Activated CD8-positive, alpha-beta memory T cell treated with anti-CD3 and anti-CD28 coated beads, Interleukin-2, amount 50 U/mL, for 24 hours (primary cell): ENCODE data around the gene SLC24A3.

Experiments used
- DNase-seq: peaks from one replicate; pipeline ENCODE4 v3.0.0-alpha.2; 2020; ENCODE audit errors: extremely low read depth

SLC24A3 gene

DNA sequence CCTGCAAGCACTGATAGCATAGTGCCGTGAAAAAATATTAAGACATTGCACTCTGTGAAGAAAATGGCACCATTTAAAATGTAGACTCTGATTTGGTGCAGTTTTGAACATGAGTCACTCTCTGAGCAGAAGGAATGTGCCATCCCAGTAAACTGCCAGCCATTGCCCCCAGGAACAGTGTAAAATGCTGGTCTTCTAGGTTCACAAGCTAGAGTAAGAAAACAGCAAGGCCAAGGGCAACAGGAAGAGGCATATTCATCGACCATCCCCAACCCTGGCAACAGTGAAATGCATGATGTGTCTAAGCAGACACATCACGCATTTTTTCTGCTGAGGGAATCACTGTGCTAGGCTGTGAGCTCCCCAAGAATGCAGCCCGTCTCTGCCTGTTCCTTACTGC, 382.5 kb downstream of the SLC24A3 start:
- DNase-seq = no peak

DNA sequence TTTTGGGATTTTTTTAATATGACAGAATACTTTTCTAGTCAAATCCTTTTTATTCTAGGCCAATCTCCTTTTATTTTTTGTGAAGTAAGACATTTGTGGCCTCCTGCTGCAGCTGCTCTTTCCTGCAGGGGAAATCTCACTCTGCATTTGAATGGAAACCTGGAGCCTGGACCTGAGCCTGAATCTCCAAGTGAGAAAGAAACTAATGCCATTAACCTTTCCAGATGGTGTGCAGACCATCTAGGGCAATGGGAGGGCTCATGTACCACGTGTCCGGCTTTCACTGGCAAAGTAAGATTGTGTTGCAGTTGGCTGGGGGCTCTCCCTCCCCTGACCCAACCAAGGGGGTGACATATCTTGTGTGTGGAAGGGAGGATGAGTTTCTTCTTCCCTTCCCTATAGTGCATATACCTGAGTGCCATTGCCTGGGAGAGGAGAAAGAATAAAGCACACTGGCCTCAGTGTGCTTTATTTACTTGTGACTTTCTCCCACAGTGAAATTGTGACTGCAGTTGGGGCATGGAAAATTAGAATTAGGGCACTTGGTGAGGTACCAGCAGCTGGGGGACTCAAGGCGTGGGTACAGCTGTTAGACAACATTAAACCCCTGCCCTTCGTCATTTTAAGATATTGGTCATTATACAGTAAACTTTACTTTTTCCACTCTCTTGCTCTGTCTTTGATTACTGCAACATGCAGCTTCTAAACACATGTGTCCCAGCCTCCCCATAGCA, 385.8 kb downstream of the SLC24A3 start:
- no peak for DNase-seq

DNA sequence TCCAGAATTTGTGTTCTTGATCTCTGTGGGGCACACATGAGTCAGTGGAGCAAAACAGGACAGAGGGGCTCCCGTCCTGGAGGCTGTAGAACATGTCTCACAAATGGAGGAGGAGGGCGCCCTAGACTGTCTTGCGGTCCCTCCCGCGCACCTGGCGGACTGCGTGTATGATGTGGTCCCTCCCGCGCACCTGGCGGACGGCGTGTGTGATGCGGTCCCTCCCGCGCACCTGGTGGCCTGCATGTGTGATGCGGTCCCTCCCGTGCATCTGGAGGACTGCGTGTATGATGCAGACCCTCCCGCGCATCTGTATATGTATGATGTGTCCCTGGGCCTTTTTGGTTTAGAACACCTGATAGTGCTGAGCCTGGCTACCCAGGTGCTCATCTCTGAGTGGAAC, 386.8 kb downstream of the SLC24A3 start:
- no peak for DNase-seq

DNA sequence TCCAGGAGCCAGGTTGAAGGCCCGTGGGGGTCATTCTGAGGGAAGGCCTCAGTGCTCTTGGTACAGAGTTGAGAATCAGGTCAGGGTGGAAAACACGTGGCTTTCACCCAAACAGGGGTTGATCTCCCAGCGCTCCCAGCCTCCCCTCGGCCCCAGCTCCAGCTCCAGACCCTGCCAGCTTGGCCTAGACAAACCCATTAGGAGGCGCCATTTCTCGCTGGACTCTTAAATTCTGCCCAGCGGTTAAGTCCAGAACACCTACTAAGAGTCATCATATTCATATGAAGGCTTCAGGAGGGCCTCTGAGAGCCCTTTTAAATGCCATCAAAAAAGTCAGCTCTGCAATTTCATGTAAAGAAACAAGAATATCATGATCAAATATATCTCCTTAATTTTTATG, 387.6 kb downstream of the SLC24A3 start:
- DNase-seq = no peak

DNA sequence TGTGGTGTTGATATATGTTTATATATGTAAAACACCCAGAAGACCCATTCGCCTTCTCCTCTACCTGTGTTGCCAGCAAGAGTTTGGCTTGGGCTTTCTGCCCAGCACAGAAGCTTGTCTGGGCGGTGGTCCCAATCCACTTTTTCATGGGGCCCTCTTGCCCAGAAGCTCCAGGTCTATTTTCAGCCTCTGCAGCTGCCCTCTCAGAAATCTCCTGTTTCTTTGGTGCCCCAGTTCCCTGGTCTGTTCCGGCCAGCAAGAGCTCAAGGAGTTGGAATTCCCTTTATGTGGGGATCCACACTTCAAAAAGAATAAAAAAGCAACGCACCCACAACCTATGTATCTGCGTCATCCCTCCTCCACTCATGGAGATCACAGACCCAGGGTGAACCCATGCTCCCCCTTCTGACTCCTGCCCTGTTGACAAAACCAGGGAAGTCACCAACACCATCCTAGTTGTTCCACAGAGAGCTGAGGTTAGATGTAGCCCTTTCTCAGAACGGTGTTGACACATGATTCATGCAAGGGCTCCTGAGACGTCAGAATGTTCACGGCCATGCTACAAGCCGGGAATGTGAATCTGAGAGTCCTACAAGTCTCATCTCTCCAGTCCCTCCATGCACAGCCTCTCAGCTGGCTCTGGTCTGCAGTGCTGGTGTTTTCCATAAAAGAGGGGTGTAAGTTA, 388.8 kb downstream of the SLC24A3 start:
- DNase-seq = no peak

DNA sequence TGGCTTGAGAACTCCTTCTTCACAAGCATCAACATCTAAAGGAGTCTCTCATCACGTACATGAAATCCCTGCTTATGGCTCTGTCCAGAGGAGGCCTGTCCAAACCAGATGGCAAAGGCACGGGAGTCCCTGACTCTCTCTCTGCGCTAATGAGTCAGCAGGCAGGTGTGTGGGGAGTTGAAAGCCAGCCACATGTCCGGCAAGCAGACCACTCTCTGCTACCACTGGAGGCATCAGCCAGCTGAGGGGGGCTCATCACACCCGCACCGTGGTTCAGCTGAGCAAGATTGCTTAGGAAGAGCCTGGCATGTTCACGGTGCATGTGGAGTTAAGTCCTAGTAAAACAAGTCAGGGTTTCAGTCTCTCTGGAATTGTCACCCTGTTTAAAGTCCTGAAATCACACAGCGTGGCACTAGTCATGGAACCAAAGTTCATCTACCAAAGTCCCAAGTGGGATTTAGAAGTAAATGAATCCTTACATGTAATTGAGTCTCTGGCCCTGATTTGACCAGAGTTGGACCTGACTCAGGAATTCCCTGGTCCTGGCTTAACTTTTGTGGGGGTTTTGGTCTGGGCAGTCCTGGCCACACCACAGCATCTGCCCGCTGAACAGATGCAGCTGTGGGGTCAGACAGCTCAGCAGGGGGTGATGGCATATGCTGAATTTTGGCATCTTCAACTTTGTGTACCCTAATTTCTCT, 390.4 kb downstream of the SLC24A3 start:
- DNase-seq = no peak

DNA sequence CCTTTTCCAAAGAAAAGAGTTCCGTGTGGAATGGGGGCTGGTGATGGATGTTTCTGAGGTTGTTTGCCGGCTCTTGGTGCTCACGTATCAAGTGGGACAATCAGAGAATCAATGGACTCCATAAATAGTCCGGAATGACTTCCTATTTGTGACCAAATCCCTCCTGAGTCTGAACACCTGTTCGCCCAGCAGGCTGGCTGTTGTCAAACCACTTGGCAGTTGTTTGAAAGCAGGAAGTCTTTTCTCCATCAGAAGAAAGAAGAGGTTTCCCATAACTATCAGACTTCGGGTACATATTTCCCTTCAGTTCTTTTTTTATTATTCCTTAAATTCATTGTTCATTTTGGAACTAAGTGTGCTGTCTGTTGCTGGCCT, 390.9 kb downstream of the SLC24A3 start:
- DNase-seq = no peak

DNA sequence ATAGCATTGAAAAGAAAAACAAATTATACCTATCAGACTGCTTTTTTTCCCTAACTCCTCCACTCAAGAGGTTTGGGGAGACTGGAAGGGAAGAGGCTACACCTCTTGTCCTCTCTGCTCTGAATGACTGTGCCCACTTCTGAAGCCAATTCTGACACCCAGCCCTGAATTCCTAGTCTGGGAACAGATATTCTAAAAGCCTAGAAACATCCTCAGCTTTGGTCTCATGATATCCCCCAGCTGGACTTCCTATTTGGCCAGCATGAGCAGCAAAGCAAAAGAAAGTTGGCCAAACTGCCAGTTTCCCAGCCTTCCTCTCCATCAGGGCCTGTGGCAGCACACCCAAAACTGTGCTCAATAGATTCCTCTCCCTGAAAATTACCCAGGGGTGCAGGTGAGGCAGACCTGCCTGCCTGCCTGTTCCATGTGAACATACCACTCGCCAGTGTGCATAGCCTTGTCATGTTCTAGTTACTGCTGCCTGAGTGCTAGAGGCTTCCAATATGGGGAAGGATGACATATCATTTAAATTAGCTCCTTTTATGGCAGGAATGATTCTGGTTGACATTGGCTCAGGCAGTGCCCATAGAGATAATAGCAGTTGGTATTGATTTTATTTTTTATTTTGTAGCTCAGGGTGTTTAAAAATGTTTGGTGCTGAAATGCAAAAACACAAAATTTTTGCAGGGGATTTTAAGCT, 393.5 kb downstream of the SLC24A3 start:
- DNase-seq = no peak

DNA sequence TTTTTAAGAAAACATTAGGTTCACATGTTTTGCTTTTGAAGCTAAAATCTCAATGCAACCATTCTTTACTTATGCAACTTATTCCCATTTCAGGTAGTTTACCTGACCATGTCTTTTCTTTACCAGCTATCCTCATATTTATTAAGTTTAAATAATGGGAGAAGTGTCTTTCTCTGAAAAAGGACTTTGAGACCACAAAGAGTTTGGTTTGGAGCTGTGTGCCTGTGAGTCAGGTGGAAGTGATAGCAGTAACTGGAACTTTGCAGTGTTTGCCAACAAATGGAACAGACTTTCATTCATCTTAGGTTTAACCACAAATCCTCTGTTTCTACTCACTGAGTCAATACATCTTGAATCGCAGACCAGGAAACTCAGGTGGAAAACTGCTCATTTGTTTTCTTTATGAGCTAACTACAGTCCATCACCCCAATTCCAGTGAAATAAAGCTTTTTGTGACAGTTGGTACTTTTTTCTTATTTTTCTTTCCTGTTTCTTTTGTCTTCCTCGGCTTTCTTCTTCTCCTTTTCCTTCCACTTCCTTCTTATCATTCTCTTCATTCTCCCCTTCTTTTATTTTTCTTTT, 397.3 kb downstream of the SLC24A3 start:
- no peak for DNase-seq

DNA sequence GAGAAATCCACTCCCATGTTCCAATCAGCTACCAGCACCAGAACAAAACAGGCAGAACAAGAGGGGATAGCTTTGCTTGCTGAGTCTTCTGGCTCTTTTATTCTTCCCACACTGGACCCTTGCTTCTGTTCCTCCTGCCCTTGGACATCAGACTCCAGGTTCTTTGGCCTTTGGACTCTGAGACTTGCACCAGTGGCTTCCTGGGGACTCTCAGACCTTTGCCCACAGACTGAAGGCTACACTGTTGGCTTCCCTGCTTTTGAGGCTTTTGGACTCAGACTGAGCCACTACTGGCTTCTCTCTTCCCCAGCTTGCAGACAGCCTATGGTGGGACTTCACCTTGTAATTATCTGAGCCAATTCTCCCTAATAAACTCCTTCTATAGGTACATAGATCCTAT, 403.2 kb downstream of the SLC24A3 start:
- DNase-seq = no peak

DNA sequence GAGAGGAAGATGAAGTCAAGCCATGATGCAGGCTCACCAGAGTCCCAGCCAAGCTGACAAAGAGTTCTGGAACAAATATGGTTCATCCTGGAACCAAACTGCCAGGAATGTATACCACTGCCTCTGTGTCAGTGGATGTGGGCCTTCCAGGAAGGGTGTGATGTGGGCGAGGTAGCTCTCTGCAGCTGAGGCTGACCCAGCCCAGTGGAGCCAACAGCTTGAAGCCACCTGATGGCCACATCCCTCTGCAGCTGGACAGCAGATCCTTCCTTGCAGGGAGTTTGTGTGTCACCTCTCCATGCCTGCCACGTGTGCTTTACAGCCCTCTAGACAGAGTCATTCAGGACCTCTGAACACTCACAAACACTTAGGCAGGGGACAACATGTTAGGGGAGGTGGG, 403.6 kb downstream of the SLC24A3 start:
- no peak for DNase-seq

DNA sequence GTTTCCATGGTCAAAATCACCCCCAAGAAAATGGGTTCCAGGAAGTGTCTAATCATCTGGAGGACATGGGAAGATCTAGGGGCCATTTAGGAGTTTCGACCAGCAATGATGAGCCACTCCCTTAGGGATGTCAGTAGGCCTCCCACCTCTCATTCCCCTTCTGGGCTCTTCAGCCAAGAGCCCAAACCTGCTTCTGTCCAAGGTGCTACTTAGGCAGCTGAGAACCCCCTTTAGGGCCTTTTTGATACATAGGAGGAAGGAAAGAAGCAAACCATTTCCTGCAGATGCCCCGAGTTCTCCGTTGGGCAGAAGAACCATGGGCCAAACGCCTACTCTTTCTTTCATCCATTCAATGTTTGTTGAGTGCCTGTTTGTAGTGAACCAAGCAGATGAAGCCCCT, 404.2 kb downstream of the SLC24A3 start:
- no peak for DNase-seq

DNA sequence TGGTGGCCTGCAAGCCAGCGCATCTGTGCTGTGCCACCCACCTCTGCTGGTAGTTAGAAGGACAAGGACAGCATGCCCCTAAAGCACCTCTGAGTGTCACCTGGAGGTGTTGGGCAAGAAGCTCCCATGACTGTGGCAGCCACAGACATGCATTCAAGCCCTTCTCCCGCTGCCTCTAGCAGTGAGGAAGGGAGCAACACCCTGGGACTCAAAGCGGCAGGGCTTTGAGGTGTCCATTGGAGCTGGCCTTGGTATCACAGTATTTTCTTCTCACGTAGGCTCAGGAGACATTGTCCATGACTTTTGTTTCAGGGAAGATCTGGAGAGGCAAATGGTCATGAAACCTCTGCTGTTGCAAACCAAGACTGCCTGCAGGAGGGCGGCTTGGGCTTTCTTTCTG, 404.8 kb downstream of the SLC24A3 start:
- no peak for DNase-seq

DNA sequence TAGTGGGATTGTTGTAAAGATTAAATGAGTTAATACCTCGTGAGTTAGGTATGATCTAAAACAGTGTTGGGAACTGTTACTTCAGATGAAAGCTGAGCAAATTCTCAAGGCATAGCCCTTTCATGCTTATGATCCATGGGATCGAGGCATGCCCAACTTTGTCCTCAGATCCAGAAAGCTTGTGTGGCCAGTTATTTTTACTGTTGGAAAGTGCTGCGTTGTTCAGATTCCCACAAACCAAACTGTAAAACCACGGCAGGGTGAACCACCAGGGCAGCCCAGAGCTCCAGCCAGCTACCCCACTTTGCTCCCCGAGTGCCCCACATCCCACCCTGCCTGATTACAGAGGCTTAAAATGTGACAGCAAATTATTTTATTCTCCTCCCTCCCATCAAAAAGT, 406.3 kb downstream of the SLC24A3 start:
- DNase-seq = no peak

DNA sequence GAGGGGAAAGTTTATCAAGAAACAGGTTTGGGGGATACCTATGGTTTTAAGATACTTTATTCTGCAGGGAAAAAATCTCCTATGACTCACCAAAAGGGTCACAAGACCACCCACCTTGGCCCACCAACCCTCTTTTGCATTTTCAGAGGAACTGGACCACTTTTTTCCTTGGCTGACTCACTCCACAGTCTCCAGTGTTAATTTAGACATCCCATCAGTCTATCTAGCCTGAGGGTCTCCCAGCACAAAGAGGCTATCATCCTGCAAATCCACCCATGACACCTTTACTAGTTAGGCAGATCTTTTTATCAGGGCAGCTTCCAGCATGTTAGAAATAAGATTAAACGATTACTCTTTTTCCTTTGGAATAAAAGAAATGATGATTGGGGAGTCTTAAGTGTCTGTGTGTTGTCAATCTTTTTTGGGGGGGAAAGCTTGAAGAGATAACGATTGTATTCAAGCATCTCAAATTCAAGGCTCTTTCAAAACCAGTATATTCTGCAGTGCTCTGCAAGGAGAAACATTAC, 407.5 kb downstream of the SLC24A3 start:
- no peak for DNase-seq

DNA sequence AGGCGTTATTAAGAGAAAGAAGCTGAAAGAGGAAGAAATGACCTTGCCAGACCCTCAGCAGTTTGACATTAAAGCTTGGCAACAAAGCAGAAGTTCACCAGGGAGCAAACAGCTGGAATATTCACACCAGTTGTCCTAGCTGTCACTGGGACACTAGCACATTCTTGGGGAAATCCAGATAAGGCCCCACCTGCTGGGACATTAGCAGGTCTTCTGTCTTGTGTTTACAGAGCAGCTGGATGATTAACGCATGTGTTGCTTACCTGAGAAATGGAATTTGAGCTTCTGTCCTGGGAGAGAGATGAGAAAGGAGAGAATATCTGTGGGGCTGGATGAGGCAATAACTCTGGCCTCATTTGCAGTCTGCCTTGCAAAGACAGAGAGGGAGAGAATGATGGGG, 408.0 kb downstream of the SLC24A3 start:
- DNase-seq = no peak

DNA sequence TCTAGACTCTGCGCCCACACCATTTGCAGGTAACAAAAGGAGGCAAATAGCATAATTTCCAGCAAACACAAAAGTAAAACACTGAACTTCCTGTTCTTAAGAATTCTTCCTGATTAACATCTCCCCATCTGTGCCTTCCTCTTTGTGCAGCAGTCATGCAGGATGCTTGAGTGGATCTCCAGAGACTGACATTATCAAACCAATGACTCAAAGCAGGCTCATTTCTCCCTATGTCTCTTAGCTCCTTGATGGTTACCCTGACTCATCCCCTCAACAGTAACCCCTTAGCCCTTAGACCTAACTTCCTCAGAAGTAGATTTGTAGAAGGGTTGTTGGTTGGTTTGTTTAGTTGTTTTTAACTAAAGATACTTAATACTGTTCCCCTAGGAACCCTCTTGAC, 408.6 kb downstream of the SLC24A3 start:
- DNase-seq = no peak

DNA sequence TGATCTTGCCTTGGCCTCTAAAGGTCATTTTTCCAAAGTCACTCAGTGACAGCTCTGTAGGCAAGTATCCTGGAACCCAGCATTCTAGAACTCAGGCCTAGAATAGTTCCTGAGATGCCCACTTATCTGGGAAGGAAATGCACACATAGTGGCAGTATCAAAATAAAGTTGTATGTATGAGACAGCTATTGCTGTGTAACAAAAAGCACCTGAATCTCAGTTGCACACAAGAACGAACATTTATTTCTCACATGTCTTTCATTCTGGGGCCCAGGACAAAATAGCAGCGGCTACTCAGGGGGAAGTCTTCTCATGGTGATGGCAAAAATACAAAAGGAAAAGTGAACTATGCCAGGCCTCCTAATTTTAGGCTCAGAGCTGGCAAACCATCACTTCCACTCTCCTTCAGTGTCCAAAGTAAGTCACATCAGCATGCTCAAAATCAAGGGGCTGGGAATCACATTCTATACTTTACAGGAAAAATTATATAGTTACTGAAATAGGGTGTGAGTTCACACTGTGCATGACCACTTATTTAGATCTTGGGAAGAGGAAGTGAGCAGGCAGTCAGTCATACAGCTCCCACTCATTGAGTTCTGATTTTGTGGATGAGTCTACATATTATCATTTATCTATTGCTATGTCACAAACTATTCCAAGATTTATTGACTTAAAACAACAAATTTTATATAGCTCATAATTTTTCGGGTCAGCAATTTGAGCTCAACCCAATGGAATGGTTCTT, 412.0 kb downstream of the SLC24A3 start:
- DNase-seq = no peak

DNA sequence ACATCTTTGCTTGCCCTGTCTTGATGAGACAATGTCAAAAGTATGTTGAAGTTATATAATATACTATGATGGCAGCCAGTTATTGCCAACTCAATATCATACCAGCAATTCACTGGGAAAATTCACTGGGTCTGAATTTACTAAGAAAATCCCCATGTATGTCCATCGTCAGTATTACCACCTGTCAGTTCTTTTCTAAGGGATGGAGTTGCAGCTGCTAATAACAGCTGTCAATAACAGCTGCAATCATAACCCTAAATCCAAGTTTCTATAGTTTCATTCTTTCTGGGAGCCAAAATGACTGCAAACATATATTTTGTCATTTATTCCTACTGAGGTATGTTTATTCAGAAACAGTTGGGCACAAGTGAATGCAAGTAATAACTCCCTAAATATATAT, 413.0 kb downstream of the SLC24A3 start:
- no peak for DNase-seq

DNA sequence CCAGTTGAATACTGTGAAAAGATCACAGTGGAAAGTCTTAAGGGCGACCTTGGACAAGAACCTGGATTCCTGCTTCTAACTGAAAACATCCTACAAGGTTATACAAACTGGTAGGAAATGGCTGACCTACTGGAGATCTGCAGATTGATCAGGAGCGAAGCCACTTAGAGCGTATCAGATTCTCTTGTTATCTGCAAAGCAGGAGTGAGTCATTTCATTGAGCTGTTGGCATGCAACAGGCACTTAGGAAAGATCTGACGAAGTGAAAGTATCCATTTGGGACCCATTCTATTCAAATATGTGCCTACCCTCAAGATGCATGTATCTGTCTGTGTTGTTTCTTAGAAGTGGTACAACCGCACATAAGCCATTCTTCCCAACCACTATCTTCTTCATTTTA, 414.5 kb downstream of the SLC24A3 start:
- no peak for DNase-seq

DNA sequence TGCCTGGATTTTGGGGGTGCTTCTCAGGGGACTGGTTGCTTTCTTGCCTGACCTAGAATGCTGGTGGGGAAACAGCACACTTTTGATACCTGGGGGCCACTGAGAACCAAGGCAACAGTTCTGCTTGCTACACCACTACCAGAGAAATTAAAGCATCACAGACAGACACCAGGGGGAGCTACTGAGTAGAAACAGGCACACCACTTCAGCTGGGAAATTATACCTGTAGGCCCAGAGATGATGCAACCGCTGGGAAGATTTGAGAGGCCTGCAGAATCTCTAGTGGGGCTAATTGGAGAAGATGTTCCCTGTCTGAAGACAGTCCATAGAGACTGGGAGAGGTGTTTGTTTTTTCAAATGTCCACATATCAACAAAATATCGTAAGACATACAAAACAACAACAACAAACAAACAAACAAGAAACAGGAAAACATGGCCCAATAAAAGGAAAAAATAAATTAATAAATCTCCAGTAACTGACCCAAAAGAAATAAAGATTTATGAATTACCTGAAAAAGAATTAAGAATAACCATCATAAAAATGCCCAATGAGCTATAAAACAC, 416.2 kb downstream of the SLC24A3 start:
- DNase-seq = peak; percentile 2
